Femur (tissue), 1 donor: ENCODE results near the gene ARHGAP1.
"Not testable (repeated sequence)": the region's sequence is repeated elsewhere in the genome, so short reads cannot be mapped to it uniquely, and the experiment has no call there.

ENCODE experiments used
- DNase-seq: peaks from one replicate; pipeline ENCODE4 v3.0.0-alpha.2; 2017

Gene ARHGAP1

DNA sequence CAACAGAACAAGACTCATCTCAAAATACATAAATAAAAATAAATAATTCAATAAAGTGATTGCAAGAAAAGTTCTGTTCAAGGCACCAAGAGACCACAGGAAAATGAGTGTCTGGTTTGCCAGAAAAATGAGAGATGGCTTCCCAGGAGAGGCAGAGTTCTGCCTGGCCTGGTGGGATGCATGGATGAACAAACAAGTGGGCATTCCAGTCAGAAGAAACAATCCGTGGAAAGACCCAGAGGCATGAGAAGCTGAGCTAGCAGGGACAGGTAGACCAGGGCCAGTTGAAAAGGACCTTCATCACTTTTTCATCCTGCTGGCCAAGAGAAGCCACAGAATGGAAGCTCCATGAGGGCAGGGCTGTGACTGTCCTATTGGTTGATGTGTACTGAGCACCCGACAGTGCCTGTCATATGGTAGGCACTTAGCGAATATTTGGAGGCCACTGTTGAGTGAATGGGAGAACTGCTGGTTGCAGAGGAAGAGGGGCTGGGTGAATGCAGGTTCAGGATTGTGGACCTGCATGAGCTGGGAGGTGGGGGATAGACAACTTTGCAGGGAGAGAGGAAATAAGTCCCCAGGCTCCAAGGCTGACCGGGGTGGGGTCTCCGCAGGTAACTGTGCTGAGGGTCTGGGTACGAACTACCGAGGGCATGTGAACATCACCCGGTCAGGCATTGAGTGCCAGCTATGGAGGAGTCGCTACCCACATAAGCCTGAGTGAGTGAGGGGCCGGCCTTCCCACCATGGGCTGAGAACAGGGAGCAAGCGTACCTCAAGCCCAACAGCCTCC, 22.3 kb upstream of the ARHGAP1 start:
- DNase-seq: no peak

DNA sequence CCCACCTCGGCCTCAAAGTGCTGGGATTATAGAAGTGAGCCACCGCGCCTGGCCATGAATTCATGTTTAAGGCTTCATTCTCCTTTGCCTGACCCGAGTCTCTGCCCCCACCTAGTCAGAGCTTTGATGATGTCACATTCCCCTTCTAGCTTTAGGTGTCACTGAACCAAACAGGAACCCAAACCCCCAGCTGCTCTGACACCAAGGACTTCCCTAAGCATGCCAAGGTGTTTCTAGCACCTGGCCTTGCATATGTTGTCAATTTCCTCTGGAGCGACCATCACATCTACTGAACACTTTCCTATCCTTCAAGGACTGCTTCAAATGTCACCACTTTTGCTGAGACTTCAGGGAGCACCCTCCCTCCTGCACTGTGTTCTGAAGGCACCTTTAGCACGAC, 20.9 kb upstream of the ARHGAP1 start:
- DNase-seq: no peak

DNA sequence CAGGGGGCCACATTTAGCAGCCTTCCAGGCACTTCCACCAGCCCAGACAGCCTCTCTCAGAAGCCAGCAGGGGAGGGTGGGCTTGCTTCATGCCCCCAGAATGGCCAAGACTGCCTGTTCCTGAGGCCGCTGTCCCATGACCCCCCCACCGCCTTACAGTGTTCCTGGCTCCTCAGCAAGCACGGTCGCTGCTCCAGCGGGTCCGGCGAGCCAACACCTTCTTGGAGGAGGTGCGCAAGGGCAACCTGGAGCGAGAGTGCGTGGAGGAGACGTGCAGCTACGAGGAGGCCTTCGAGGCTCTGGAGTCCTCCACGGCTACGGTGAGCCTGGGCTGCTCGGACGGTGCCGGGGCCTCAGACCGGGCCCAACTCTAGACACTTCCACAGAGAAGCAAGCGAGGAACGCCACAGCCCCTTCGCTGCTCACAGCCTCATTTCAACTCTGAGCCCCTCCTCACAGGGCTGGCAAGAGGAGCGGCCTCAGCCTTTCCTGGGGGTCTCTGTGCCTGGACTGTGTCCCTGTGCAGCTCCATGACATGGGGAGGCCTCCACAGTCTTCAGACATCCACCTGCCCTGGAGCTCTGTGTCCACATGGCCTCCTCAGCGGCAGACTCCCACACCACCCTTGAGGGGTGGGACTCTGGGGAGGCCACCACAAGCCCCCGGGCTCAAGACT, 19.3 kb upstream of the ARHGAP1 start:
- DNase-seq: no peak

DNA sequence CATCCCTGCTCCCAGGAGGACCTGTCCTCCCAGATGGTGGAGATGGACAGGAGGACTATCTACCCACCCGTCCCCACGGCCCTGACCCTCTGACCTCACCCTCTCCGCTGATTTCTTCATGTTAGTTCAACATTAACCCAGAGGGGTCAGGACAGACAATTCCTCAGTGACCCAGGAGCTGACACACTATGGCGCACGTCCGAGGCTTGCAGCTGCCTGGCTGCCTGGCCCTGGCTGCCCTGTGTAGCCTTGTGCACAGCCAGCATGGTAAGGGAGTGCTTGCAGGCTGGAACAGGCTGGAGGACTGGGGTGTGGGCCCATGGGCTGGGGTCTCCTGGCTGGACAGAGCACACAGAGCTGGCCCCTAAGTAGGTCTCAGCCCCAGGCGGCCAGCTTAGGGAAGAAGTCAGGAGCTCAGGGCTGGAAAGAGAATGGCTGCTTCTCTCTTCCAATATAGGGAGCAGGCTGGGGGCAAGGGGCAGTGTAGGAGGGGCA, 18.7 kb upstream of the ARHGAP1 start, which contains the start of gene F2:
Gene F2 (plus strand): TSS at position 166 of the 495 bp plus-strand sequence. CDS start 23 bp downstream, at position 189.
- DNase-seq: no peak

DNA sequence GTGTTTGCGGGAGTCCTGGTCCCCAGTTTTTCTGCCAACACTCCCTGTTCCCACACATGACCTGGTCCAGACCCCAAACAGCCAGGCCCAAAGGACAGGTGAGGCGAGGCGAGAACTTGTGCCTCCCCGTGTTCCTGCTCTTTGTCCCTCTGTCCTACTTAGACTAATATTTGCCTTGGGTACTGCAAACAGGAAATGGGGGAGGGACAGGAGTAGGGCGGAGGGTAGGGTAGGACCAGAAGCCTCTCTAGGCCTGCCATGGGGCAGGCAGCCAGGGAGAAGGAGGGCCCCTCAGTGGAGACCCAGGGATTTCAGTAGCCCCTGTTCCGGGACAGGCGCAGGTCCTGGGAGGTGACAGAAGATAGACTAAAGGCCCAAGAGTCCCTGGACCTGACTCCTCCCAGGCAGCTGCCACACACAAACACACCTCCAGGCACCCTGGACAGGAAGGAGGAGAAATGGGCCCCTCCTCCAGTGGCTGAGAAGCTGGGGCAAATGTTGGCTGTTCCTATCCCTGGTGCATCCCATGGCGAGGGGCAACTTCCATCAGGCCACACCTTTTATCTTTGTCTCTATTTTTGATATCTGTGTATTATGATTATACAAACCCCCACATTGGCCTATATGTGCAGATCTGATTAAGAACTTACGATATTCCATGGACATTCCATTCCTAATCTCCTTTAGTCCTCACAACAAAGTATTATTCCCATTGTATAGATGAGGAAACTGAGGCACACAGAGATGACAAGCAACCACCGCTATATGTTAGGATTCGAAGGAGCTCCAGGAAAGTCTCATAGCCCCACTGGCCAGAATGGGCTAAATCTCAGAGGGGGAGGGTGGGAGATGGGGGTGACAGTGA, 18.0 kb upstream of the ARHGAP1 start:
- DNase-seq: no peak

DNA sequence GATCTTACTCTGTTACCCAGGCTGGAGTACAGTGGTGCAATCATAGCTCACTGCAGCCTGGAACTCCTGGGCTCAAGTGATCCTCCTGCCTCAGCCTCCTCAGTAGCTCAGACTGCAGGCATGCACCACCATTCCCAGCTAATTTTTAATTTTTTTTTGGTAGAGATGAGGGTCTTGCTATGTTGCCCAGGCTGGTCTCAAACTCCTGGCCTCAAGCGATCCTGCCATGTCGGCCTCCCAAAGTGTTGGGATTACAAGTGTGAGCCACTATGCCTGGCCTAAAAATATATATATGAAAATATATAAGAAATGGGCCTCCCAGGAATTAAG, 17.4 kb upstream of the ARHGAP1 start:
- DNase-seq: not testable (repeated sequence)

DNA sequence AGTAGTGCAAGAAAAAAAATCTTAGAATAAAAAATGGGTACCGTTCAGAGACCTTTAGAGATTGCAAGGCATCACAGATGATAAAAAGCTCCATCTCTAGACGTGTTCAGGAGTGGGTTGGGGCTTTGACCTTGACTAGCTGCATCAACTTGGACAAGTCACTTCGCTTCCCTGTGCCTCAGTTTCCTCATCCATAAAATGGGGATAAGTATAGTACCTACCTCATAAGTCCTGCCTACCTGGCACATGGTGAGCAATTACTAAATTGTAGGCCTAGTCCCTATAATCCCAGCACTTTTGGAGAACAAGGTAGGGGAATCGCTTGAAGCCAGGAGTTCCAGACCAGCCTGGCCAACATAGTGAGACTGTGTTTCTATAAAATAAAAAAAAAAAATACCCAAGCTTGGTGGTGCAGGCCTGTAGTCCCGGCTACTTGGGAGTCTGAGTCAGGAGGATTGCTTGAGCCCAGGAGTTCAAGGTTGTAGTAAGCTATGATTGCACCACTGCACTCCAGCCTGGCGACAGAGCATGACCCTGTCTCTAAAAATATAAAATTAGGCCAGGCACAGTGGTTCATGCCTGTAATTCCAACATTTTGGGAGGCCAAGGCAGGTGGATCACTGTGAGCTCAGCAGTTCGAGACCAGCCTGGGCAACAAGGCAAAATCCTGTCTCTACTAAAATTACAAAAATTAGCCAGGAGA, 12.6 kb upstream of the ARHGAP1 start:
- no peak for DNase-seq

DNA sequence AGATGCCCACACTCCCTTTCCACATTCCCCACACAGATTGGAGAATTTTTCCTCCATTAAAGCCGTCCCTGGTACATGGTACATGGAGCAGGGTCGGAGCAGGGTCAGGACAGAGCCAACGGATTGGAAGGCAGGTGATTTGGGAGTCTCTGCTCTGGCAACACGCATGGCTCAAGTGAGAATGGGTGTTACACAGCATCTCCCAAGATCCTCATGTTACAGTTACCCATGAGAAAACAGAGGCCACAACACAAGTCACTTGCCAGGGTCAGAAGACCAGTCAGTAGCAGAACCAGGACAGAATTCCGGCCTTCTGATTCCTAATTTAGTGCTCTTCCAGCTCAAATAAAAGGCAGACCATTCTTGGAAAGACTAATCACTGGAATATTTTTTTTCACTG, 10.9 kb upstream of the ARHGAP1 start:
- DNase-seq: no peak

DNA sequence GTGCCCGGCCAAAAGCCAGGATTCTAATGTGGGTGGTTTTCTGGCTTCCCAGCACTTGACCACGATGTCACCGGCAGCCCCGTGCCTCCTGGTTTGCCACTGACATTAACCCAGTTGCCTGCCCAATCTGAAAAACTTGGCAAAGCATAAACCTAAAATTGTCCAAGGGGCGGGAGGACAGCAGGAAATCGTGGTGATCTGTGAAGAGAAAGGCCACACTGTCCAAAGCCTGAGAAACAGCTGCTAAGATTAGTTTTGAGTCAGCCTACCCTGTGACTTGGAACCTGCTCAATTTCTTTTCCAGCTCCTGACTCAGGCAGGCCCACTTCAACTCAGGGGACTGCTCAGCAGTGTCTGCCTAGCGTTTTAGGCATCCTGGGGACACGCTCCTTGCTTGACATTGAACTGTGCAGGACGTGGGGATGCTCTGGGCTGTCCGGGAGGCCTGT, 10.4 kb upstream of the ARHGAP1 start:
- peak; percentile 73 for DNase-seq

DNA sequence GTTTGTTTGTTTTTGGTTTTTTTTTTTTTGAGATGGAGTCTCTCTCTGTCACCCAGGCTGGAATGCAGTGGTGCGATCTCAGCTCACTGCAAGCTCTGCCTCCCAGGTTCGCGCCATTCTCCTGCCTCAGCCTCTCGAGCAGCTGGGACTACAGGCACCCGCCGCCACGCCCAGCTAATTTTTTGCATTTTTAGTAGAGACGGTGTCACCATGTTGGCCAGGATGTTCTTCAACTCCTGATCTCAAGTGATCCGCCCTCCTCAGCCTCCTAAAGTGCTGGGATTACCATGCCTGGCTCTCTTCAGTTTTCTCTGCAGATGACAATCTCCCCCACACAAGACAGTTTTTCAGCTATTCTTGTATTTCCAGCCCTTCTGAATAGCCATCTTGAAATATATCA, 8.9 kb upstream of the ARHGAP1 start:
- not testable (repeated sequence) for DNase-seq

DNA sequence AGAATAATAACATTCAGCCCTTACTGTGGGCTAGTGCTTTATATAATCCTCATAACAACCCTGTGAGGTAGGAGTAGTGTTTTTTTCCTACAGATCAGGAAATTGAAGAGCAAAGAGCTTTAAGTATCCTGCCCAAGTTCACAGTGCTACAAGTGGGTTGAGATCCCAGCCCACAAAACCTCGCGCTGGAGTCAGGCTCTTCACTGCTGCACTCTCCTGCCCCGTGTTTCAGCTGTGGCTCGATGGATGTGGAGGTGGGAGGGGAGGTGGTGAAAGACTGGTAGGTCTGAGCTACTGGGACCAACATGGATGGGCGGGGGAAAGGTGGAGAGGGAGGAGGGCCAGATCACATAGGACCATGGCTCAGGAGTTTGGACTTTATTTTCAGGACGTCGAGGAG, 6.5 kb upstream of the ARHGAP1 start:
- no peak for DNase-seq

DNA sequence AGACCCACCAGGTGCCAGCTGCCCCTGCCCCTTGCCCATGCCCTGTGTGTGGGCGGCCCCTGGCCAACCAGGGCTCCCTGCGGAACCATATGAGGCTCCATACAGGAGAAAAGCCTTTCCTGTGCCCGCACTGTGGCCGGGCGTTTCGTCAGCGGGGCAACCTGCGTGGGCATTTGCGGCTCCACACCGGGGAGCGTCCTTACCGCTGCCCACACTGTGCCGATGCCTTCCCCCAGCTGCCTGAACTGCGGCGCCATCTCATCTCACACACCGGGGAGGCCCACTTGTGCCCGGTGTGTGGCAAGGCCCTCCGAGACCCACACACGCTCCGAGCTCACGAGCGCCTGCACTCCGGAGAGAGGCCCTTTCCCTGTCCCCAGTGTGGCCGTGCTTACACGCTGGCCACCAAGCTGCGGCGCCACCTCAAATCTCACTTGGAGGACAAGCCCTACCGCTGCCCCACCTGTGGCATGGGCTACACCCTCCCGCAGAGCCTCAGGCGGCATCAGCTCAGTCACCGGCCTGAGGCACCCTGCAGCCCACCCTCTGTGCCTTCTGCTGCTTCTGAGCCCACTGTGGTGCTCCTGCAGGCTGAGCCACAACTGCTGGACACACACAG, 4.8 kb upstream of the ARHGAP1 start:
- DNase-seq: no peak

DNA sequence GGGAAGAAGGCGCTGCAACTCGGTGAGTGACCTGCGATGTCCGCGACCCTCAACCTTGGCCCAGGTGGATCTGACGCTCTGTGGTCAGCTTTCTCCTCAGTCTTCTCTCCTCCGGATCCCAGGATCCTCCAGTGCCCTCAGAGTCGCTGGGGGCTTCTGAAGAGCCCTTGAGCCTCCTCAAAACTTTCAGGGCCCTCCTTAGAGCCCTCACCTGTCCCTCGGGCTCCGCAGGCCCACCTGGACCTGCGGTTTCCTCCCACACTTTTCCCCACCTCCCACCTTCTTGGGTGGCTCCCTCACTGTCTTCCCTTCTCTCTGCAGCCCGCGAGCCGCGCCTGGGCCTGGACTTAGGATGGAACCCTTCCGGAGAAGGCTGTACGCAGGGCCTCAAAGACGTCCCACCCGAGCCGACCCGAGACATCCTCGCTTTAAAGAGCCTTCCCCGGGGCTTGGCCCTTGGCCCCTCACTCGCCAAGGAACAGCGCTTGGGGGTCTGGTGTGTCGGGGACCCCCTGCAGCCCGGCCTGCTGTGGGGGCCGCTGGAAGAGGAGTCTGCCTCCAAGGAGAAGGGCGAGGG, 747 bp upstream of the ARHGAP1 start:
- no peak for DNase-seq

DNA sequence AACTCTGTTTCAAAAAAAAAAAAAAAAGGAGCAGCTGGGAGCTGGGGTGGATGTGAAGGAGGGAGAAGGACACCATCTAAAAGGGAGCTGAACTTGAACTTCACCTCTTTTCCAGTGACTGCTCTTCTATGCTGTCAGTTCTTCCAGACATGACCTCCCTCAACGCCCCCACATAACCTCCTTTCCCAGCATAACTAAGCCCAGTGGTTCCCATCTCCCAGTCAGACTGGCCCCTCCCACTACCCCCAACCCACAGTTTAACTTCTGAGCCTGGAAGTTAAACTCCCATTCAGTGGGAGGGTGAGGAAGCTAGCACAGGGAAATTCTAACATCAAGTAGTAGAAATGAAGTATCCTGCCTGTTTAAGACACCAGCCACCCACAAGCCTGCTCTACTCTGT, 1.8 kb downstream of the ARHGAP1 start:
- no peak for DNase-seq

DNA sequence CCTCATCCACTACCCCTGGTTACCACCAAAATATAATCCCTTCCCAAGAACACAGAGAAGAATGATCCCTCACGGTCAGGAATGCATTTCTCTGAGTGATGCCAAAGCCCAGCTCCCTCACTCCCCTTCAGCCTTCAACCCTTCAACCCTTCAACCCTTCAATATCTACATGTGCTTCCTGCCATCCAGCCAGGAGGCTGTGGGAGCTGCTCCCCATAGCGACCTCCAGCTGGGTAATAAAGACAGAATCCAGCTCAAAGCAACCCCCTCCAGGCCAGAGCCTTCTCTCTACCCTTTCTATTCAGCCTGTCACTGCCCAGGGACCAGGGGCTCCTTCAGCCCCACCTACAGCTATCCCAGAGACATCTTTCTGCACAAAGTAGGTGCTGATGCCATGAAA, 2.7 kb downstream of the ARHGAP1 start:
- no peak for DNase-seq

DNA sequence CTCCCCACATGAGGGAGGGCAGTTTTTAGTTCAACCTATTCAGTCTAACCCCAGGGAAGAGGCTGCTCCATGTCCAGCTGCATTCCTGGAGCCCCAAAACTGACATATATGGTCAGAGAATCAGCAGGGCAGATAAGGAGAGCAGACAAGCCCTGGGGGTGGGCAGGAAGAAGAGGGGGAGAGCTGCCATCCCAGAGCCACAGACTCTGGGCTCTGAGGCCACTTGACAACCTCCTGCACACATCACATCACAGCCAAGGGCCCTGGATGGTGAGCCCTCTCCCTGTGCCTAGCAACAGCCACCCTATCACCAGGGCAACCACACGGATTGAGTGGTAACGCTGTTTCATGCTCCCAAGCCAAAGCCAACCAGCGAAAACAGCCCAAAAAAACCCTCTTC, 3.1 kb downstream of the ARHGAP1 start:
- DNase-seq: no peak

DNA sequence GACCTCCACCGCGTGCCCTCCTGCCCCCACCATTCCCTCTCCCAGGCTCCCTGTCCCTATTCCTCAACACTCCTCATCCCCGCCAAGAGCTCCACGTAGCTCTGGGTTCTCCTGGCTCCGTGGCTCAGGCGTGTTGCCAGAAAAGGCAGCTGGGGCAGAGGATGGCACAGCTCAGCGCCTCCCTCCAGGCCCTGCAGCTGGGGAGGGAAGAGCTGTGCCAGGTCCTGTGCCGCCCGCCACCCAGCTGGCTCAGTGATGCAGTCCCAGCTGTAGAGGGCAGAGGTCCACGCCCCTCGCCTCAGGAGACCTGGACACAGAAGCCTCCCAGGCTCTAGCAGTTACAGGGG, 4.2 kb downstream of the ARHGAP1 start:
- peak; percentile 77 for DNase-seq

DNA sequence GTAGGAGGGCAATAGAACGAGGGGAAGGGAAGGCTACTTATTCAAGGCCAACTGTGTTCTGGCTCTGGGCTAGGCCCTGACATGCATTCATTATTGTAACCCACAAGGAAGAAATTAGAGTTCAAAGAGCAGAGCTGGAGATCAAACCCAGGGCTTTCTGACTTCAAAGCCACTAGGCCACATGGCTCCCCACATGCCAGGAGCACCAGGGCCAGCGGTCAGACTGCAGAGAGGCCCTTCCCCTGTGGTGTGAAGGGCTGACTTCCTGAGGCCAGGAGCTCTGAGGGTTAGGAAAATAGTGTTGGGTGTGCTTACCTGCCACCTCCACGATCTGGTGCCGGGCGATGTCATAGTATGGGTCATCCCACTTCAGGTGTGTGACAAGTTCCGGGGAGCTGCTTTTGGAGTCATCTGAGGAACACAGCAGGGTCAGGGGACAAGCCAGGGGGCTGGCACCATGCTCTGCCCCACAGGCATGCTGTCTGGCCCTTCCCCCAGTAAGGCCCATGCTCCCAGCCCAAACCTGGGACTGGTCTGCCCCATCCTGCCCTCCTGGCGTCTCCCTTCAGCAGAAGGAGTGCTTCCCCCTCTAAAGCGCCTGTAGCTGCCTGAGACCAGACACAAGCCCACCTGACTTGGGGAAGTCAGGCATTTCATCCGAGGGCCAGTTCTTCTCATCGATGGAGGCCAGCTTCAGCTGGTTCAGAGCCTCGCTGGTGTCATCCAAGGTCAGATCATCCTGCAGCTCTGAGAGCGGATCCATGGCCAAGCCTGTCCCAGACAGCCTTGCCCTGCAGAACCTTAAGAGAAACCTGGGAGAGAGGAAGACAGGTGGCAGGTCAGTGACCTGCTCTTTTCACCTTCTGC, 4.8 kb downstream of the ARHGAP1 start:
- no peak for DNase-seq

DNA sequence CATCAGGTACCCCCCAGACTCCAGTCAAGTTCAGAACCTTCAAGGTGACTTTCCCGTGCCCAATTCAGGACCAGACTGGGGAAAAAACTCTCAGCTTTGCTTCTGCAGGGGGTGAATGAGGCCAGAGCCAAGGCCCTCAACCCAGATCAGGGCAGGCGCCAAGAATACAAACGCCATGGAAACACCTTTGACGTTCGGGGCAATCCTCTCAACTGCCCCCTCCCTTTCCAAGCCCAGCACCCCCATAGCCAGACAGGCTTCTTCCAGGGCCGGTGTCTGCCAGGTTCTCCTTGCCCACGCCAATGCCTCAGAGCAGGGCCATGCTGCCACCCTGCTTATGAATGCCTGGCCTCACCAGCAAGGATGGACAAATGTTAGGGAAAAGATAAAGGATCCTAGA, 5.8 kb downstream of the ARHGAP1 start:
- no peak for DNase-seq

DNA sequence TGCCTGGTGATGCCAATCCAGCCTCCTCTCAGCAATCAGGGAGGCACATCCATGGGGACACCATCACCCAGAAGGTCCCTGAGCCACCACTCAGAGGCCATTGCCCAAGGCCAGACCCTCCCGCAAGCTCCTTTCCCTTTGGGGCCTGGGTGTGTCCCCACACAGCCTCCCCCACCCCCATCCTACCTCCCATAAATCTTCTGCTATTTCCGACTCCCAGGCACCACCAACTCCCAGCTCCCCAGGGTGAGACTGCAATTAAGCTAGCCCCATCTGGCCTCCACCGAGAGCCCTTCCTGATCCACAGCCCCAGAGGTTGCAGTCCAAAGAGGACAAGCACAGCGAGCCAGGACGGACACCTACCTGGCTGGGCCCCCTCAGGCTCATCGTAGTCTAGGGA, 6.3 kb downstream of the ARHGAP1 start:
- no peak for DNase-seq

DNA sequence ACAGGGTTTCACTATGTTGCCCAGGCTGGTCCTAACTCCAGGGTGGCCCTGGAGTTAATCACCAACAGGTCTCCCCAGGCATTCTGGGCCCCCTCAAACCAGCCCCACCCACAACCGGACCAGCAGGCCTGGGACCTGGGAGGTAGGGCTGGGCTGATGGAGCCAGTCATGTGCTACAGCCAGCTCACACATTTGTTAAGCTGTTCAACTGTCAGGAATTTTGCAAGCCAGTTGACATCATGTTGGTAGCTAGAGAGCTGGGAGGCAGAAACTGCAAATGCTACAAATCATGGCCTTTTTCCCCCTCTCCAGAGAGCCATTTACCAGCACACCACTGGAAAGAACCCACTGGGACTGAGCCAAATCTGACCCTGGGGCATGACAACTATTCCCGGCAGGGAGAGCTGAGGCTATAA, 6.8 kb downstream of the ARHGAP1 start:
- no peak for DNase-seq
